ENCODE results near the gene TRIM17.

- TF ChIP-seq RAD21 (CRISPR knock-in tag; IDR thresholded peaks at IDR 0.05): no peak
- TF ChIP-seq NFIC (IDR thresholded peaks at IDR 0.05; ENCODE audit: low read length): no peak
- TF ChIP-seq KAT7 (CRISPR knock-in tag; IDR thresholded peaks at IDR 0.05; ENCODE audit: borderline replicate concordance): no peak
- TF ChIP-seq ZBTB44 (CRISPR knock-in tag; IDR thresholded peaks at IDR 0.05): no peak
- no peak for TF ChIP-seq EZH2 (conservative IDR thresholded peaks at IDR 0.05; ENCODE audit: low read depth, low read length)
- no peak for TF ChIP-seq MAX (IDR thresholded peaks at IDR 0.05)
- no peak for TF ChIP-seq THRA (CRISPR knock-in tag; IDR thresholded peaks at IDR 0.05; ENCODE audit: borderline replicate concordance)
- TF ChIP-seq CTCF (CRISPR knock-in tag; IDR thresholded peaks at IDR 0.05): no peak
- no peak for TF ChIP-seq RFX5 (IDR thresholded peaks at IDR 0.05; ENCODE audit: low read depth, low read length)
These were observed 2.0 kb downstream of the TRIM17 start for GRCh38 chr1:228414511-228415211.
